ENCODE measurements around the gene KRTAP12-2. TPM values are rescaled to one million over a fixed set of nuclear protein-coding genes. Genes with fewer than 3 reads are reported as not detected.
"Not testable (repeated sequence)": the region's sequence is repeated elsewhere in the genome, so short reads cannot be mapped to it uniquely, and the experiment has no call there.

The KRTAP12-2 gene
- total RNA-seq, 1 donor from 2014 or later = not detected

GRCh38 chr21:44637018-44637850, 29.5 kb downstream of the KRTAP12-2 start, which contains the start of gene KRTAP10-10:
Gene KRTAP10-10 (plus strand): TSS chr21:44637356. CDS start chr21:44637418, 62 bp downstream.
- Histone ChIP-seq H3K9me3 (replicated peaks) (peaks cover 28% of the 10 kb centered on the region), H3K27me3 (ENCODE audit: low read depth) (peaks cover 35% of the 10 kb centered on the region), H3K36me3 (no peaks in the 10 kb centered on the region), H3K27ac (replicated peaks) (no peak within 1 kb of the TSS), H3K4me3 (no peak within 1 kb of the TSS), H3K4me1 (no peaks in the 10 kb centered on the region)
- DNase-seq = no peak
- TF ChIP-seq, protein P1, sequence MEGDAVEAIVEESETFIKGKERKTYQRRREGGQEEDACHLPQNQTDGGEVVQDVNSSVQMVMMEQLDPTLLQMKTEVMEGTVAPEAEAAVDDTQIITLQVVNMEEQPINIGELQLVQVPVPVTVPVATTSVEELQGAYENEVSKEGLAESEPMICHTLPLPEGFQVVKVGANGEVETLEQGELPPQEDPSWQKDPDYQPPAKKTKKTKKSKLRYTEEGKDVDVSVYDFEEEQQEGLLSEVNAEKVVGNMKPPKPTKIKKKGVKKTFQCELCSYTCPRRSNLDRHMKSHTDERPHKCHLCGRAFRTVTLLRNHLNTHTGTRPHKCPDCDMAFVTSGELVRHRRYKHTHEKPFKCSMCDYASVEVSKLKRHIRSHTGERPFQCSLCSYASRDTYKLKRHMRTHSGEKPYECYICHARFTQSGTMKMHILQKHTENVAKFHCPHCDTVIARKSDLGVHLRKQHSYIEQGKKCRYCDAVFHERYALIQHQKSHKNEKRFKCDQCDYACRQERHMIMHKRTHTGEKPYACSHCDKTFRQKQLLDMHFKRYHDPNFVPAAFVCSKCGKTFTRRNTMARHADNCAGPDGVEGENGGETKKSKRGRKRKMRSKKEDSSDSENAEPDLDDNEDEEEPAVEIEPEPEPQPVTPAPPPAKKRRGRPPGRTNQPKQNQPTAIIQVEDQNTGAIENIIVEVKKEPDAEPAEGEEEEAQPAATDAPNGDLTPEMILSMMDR (IDR thresholded peaks at IDR 0.05; ENCODE audit: borderline replicate concordance) = no peak
- intact Hi-C loops (cut with micrococcal nuclease) = no loop called here

- DNase-seq = no peak
- no peaks in the 10 kb centered on the region for H3K4me1 ChIP-seq
- intact Hi-C loops (cut with micrococcal nuclease) = no loop called here
- TF ChIP-seq, protein P1 (IDR thresholded peaks at IDR 0.05; ENCODE audit: borderline replicate concordance) = no peak
- peaks cover 35% of the 10 kb centered on the region for H3K27me3 ChIP-seq (ENCODE audit: low read depth)
- peaks cover 31% of the 10 kb centered on the region for H3K9me3 ChIP-seq (replicated peaks)
- no peak overlapping the region for H3K4me3 ChIP-seq
- no peaks in the 10 kb centered on the region for H3K36me3 ChIP-seq
- H3K27ac ChIP-seq (replicated peaks) = no peak overlapping the region
Measured at GRCh38 chr21:44636209-44637017, 30.3 kb downstream of the KRTAP12-2 start.

DNA sequence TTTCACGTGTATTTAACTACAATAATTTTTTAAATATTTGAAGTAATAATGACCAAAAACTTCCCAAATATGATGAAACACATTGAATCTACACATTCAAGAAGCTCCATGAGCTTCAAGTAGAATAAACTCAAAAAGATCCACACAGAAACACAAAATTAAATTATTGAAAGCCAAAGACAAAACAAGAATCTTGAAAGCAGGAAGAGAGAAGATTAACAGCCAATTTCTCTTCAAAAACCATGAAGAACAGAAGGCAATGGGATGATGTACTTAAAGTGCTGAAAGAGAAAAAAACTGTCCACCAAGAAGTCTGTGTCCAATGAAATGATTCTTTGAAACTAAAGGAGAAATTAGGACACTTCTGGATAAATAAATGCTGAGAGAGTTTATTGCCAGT, 34.7 kb downstream of the KRTAP12-2 start:
- H3K4me3 ChIP-seq = no peak overlapping the region
- no peak overlapping the region for H3K27ac ChIP-seq (replicated peaks)
- intact Hi-C loops (cut with micrococcal nuclease) = no loop called here
- H3K36me3 ChIP-seq = no peaks in the 10 kb centered on the region
- H3K4me1 ChIP-seq = peaks cover 6% of the 10 kb centered on the region
- peaks cover 32% of the 10 kb centered on the region for H3K27me3 ChIP-seq (ENCODE audit: low read depth)
- DNase-seq = no peak
- TF ChIP-seq, protein P1 (IDR thresholded peaks at IDR 0.05; ENCODE audit: borderline replicate concordance) = no peak
- H3K9me3 ChIP-seq (replicated peaks) = peaks cover 38% of the 10 kb centered on the region

- TF ChIP-seq, protein P1 (IDR thresholded peaks at IDR 0.05; ENCODE audit: borderline replicate concordance) = no peak
- H3K9me3 ChIP-seq (replicated peaks) = peaks cover 38% of the 10 kb centered on the region
- no peak overlapping the region for H3K27ac ChIP-seq (replicated peaks)
- peaks cover 29% of the 10 kb centered on the region for H3K27me3 ChIP-seq (ENCODE audit: low read depth)
- H3K4me1 ChIP-seq = peaks cover 17% of the 10 kb centered on the region
- H3K4me3 ChIP-seq = no peak overlapping the region
- intact Hi-C loops (cut with micrococcal nuclease) = no loop called here
- H3K36me3 ChIP-seq = no peaks in the 10 kb centered on the region
- no peak for DNase-seq
Measured at GRCh38 chr21:44630440-44630839, 36.3 kb downstream of the KRTAP12-2 start.

DNA sequence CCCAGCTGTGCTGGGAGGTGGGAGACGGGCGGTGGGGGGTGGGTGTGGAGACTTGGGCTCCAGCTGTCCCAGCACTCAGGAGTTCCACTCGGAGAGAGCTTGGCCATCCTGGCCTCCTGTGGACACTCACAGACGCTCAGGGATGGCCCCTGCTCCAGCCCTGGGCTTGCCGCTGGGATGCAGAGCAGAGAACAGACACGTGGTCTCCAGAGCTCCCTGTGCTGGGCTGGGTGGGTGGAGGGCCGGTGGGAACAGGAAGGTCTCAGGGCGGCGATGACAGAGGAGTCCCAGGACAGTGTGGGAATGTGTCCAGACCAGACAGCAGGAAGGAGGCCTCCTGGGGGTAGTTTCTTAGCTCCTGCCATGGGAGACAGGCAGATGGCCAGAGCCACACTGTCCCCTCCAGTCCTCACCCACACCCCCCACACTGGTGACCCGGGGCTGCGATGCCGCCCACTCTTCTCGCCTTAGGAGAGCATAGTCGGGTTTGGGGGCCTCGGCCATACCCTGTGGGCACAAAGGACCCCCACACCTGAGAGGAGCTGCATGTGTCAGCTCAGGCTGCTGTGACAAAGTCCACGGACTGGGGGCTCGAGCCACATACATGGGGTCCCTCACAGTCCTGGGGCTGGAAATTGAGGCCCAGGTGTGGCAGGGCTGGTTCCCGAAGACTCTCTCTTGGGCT, 37.9 kb downstream of the KRTAP12-2 start:
- peaks cover 52% of the 10 kb centered on the region for H3K9me3 ChIP-seq (replicated peaks)
- intact Hi-C loops (cut with micrococcal nuclease) = no loop called here

GRCh38 chr21:44627831-44628233, 38.9 kb downstream of the KRTAP12-2 start:
- Histone ChIP-seq H3K9me3 (replicated peaks) (peaks cover 56% of the 10 kb centered on the region), H3K4me1 (peaks cover 17% of the 10 kb centered on the region), H3K27me3 (ENCODE audit: low read depth) (peaks cover 29% of the 10 kb centered on the region)
- H3K36me3 ChIP-seq; H3K27ac ChIP-seq (replicated peaks); DNase-seq; H3K4me3 ChIP-seq; intact Hi-C loops (cut with micrococcal nuclease): not testable (repeated sequence)

More for the DNA sequence above, 37.9 kb downstream of the KRTAP12-2 start:
- H3K27ac ChIP-seq (replicated peaks) = no peak overlapping the region
- H3K4me3 ChIP-seq = no peak overlapping the region
- DNase-seq = no peak
- H3K4me1 ChIP-seq = peaks cover 17% of the 10 kb centered on the region
- TF ChIP-seq, protein P1 (IDR thresholded peaks at IDR 0.05; ENCODE audit: borderline replicate concordance) = no peak
- no peaks in the 10 kb centered on the region for H3K36me3 ChIP-seq
- H3K27me3 ChIP-seq (ENCODE audit: low read depth) = peaks cover 29% of the 10 kb centered on the region

GRCh38 chr21:44627181-44627822, 39.4 kb downstream of the KRTAP12-2 start:
- intact Hi-C loops (cut with micrococcal nuclease); DNase-seq; H3K36me3 ChIP-seq; H3K27ac ChIP-seq (replicated peaks); H3K4me3 ChIP-seq: not testable (repeated sequence)
- Histone ChIP-seq H3K9me3 (replicated peaks) (peaks cover 52% of the 10 kb centered on the region), H3K4me1 (peaks cover 17% of the 10 kb centered on the region), H3K27me3 (ENCODE audit: low read depth) (peaks cover 29% of the 10 kb centered on the region)

All from left ventricle myocardium inferior (tissue), 1 donor.